OCI-M1 (cell line): ENCODE results near the gene BNC2.
"Not testable (repeated sequence)": the region's sequence is repeated elsewhere in the genome, so short reads cannot be mapped to it uniquely, and the experiment has no call there.

Experiments used
- DNase-seq: peaks from one replicate; lab custom pipeline; 2025; lab: John Stamatoyannopoulos, UW

Gene BNC2

DNA sequence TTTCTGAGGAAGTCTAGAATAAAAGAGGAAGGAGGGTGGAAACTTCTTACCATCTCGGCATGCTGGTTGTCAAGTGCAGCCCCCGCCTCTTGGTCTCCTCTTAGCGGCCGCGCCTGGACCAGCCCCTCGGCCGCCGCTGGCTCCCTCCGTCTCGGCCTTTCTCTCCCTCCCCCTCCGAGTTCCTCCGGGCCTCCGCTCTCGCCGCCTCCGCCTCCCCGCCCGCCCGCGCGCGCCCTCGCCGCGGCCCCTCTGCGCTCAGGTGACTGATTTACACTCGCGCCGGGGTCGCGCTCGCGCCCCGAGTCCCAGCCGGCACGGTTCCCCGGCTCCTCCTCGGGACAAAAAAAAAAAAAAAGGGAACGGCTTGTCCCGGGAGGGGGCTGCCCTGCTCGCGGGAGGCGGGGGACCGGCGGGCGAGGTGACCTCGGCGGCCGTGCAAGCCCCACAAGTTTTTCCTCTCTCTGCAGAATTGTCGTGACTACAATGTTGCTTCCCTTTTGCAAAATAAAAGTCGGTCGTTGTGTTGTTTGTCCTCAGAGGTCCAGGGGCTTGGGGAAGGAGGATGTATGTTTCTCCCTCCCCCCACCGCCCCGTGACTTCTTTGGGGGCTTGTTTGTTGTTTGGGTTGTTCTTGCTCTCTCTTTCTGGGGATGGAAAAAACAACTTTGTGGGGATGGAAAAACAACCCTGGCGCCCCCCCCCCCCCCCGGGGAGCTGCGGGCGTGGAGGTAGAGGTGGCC is at the start of gene BNC2:
TSS of gene BNC2 (minus strand) at position 75 of the 740 bp plus-strand sequence. CDS start at position 53, 22 bp downstream.
- peak; percentile 12 for DNase-seq

DNA sequence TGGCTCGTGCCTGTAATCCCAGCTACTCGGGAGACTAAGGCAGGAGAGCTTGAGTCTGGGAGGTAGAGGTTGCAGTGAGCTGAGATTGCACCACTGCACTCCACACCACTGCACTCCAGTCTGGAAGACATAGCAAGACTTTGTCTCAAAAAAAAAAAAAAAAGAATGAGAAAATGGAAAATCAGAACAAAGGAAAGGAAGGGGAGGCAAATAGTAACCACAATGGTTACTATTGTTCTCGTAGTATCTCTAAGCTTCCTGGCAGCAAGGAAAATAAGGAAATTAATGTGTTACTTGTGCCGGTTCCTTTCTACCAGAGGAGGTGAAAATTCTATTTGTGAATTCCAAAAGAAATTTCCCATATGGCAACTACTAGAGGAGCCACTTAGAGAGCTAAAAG is 48.5 kb upstream of the BNC2 start:
- DNase-seq, result no peak

DNA sequence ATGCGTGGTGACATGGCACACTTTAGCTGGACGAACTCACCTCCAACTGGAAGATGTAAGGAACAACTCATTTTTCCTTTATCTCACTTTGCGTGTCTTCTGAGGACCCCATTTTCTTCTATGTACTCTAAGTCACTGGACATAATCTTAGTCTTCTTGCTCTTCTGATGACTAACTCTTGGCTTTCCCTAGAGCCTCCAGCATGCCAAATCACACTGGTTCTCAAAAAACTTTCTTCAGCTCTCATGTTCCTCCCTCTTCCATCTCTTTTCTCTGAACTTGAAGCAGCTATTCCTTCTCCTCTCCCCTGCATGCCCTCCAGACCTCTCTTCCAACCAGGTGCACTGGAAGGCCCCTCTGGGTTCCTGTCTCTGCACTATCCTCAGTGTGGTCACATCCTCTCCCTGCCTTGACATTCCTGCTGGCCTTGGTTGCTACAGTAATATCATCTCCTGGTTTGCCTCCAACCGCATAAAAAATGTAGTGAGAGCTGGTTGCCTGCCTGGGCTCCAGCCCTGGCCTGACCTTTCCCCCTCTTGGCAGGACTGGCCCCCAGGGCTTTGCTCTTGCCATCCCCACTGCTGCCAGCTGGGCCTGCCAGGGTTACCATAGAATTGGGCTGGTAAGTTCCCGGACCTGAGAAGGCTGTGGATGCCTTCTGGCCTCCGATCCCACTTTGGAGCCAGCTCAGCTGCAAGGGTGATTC is 44.8 kb upstream of the BNC2 start:
- DNase-seq, result no peak

DNA sequence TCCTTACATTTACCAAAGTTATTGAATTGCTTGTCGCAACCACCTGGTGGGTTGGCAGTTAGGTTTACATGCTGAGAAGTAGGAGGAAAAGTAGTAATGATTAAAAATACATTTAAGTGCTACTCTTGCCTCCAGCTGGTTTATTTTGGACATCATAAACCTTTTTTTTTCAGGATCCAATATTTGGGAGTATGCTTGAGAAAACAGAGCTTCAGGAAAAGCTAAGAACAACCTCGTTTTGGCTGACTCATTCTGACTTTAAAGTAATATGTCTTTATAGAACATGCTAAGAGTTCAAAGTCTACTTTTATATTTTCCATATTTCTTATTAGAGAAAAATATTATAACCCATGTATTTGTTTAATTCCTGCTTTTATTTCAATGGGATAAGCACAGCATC is 41.7 kb upstream of the BNC2 start:
- no peak for DNase-seq

DNA sequence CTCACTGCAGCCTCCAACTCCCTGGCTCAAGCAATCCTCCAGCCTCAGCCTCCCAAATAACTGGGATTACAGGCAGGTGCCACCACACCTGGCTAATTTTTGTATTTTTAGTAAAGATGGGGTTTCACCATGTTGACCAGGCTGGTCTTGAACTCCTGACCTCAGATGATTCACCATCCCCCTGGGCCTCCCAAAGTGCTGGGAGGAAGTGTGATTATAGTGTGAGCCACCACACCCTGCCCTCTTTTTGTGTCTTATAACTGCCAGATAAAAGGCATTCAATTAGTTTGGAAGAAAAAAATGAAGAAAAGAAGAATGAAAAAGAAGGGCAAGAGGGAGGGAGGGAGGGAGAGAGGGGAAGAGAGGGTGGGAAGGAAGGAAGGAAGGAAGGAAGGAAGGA is 37.7 kb upstream of the BNC2 start:
- not testable (repeated sequence) for DNase-seq

GRCh38 chr9:16904655-16905054 is 34.2 kb upstream of the BNC2 start:
- DNase-seq, result no peak

GRCh38 chr9:16901590-16901989 is 31.1 kb upstream of the BNC2 start:
- no peak for DNase-seq

GRCh38 chr9:16899606-16900005 is 29.1 kb upstream of the BNC2 start:
- no peak for DNase-seq

- no peak for DNase-seq
These were observed 28.0 kb upstream of the BNC2 start for GRCh38 chr9:16898464-16898863.

DNA sequence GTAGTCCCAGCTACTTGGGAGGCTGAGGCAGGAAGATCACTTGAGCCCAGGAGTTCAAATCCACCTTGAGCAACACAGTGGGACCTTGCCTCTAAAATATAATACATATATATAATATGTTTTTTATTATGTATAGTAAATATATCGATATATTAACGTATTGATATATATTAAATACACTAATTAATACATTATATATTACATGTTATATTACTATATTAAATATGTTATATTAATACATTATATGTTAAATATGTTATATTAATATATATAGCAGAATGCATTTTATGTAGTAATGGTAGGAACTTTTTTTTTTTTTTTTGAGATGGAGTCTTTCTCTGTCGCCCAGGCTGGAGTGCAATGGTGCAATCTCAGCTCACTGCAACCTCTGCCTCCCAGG is 18.1 kb upstream of the BNC2 start:
- DNase-seq, result no peak

DNA sequence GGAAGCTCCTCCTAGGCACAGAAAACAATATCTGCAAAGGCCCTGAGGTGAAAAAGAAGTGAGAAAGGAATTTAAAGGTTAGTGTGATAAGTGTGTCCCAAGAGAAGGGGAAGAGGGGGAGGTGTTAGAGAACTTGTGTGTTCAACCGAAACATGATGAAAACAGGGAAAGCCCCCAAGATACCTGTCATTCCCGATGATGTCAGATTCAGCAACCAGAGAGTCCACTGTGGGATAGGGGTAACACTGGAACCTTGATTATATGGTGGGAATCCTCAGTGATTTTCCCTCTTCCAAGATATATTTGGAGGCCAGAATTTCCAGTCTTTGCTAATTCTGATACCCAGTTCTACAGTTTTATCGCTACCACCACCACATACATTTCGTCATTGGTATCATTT is 15.5 kb upstream of the BNC2 start:
- no peak for DNase-seq

DNA sequence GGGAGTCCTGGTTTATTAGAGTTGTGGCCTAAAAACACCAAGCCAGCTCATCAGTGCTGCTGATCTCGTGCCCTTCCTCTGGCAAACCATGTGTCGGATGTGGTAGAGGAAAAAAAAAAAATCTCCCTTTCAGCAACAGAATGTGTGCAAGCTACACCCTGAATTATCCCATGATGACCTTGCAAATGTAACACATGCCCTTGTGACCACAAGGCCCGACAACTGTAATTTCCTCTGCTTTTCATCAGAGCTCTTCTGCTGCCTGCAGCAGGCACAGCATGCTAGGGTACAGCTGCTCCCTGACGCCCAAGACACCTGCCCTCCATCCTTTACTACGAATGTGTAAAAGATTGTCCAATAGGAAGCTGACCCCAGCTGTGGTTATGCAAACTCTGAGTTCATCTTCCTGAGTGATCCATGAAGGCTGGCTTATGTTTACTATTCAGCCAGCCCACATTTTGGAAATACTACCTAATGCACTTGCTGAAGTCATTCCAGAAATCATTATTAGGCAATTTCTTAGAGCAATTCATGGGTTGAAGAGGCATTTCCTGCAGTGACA is 14.6 kb upstream of the BNC2 start:
- DNase-seq, result peak; percentile 41

DNA sequence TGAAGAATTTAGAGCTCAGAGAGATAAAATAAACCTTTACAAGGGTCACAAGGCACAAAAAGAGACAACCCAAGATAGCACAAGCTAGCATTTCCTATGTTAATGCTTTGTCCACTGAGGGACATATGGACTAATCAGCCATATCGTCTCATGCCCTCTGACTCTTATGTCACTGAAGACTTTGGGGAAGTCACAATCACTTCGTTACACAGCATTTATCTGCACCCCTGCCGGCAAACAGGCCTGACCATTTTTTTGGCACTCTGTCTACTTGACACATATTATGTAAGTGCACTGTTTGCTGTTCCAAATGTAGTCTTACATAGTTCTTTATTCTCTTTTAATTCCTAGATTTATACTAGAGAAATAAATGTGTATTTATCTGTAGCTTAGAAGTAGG is 13.9 kb upstream of the BNC2 start:
- peak; percentile 71 for DNase-seq

- DNase-seq, result no peak
These were observed 13.1 kb upstream of the BNC2 start for GRCh38 chr9:16883586-16883985.

- not testable (repeated sequence) for DNase-seq
These were observed 12.0 kb upstream of the BNC2 start for GRCh38 chr9:16882440-16882839.

- no peak for DNase-seq
These were observed 8.9 kb upstream of the BNC2 start for GRCh38 chr9:16879416-16879815.

DNA sequence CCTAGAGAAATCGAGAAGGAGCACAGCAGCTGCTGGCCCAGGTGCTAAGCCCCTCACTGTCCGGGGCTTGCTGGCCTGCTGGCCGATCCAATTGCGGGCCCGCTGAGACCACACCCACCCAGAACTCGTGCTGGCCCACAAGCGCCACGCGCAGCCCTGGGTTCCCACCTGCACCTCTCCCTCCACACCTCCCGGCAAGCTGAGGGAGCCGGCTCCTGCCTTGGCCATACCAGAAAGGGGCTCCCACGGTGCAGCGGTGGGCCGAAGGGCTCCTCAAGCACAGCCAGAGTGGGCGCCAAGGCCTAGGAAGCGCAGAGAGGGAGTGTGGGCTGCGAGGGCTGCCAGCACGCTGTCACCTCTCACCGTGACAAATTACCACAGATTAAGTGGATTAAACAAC is 6.8 kb upstream of the BNC2 start:
- DNase-seq, result no peak

GRCh38 chr9:16873126-16873802 is 2.8 kb upstream of the BNC2 start:
- no peak for DNase-seq

GRCh38 chr9:16871336-16872151 is 1.1 kb upstream of the BNC2 start:
- DNase-seq, result peak; percentile 6

GRCh38 chr9:16869882-16870595 is 431 bp downstream of the BNC2 start:
- no peak for DNase-seq
